ENCODE data around the gene LYZL2. TPM values are rescaled to one million over a fixed set of nuclear protein-coding genes. Genes with fewer than 3 reads are reported as not detected.
"Not testable (repeated sequence)": the region's sequence is repeated elsewhere in the genome, so short reads cannot be mapped to it uniquely, and the experiment has no call there.

Gene LYZL2
- total RNA-seq, 1 donor from 2014 or later, result not detected

DNA sequence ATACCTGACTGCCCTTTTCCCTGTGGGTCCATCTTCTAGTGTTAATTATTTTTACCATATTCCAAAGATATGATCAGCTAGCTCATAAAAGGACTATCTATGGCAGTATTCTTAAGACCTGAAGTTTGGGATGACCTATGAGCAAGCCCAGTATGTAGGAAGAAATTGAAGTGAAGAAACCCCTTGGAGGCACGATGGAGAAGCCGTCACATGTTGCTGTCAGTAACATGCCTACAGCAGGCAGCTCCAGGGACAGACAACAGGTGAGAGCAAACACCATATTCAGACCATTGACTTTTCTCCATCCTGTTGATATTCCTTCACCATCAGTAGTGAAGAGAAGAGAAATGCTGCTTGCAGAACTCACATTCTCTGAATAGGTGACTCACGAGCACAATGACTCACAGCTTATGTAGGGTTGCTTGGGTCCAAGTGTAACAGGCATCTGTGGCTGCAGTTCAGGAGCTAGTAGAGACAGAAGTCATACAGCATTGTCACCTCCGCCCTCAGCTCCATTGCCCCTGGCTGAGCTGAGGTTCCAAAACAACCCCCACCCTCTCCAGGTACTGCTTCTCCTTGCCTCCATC is 8.4 kb upstream of the LYZL2 start:
- peak; percentile 84 for ATAC-seq

DNA sequence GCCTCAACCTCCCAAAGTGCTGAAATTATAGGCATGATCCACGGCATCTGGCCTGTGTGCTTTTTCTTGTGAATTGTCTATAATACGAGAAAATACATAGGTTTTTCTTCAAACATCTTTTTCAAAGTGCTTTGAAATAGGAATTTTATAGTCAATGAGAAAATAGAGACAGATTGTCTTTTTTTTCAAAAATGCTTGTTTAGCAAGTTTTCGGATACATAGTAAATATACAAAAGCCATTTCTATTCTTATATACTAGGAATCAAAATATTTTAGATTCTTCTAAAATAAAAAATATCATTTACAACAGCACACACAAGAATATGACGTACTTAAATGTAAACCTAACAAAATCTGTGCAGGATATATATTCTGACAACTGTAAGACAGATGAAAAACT is 1.6 kb upstream of the LYZL2 start:
- no peak for ATAC-seq

DNA sequence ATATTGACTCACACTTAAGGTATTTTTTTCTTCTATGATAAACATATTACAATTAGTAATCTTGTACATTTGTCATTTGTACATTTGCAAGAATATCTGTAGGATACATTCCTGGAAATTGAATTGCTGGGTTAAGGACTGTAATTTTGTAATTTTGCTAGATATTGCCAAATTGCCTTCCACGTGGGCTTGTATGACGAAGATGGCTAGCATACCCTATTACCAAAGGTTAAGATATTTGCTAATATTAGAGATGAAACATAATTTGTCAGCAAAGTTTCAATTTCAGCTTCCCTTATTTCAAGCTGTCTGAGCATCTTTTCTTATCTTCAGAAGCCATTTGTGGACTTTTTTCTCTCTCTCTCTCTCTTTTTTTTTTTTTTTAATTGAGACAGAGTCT is 1.0 kb upstream of the LYZL2 start:
- ATAC-seq, result no peak

DNA sequence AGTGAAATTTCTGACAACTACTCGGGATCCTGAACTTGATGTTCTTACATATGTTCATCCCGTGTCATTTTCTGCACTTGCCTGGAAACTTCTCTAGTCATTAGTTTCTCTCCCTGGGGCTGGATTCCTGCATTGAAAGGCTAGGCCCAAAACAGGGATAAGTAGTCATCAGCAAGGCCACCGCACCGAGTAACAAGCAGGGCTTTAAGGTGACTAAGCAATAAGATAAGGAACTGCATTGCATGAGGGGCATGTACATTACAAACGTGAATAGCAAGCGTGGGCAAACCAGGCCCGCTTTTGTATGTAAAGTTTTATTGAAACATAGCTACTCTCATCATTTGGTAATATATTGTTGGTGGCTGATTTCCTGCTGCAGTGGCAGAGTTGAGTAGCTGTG is 977 bp downstream of the LYZL2 start:
- not testable (repeated sequence) for ATAC-seq

DNA sequence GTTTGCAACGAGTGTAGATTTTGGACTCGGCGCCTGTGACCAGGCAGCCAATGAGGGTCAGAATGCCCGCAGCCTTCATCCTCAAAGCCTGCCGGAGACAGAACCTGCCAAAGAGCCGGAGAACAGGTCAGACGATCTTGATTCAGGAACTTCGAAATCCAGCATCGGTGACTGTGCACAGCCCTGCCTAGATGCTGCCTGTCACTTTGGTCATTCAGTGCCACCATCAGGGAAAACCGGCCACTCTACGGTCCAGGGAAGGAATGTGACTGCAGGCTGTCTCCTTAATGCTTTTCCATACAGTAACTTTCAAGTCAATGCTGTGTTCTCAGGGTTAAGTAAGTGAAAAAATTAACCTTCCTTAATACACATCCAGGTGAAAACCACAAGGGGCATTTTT is 2.7 kb downstream of the LYZL2 start:
- ATAC-seq, result not testable (repeated sequence)

DNA sequence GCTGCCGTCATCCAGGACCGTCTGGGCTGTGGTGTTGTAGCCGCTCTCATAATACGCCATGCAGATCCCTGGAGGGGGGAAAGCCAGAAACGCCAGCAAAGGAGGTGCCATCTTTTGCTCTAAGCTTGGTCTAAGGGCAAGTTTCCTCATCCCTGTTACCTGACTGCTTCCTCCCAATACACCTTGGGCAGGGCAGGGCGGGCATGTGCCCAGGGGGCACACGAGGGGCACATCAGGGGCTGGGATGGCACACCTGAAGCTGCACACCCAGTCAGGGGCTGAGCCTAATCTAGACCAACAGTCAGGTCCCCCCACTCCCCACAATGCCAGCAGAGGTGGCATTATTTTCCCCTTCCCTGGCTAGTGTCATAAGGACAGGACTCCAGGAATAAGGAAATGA is 3.4 kb downstream of the LYZL2 start:
- not testable (repeated sequence) for ATAC-seq

DNA sequence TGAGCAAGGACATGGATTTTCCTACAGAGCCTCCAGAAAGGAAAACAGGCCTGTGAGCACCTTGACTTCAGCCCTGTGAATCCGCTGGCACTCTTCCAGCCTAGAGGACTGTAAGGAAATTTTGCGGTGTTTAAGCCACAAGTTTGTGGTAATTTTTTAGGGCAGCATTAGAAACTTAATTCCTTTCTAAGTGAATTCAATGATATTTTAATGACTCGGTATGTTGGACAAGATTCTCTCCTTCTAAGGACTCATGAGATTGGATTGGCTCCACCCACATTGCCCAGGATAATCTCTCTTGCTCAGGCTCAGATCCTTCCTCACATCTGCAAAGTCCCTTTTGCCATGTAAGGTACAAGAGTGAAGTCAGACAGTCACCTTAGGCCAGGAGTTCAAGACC is 4.5 kb downstream of the LYZL2 start:
- no peak for ATAC-seq

DNA sequence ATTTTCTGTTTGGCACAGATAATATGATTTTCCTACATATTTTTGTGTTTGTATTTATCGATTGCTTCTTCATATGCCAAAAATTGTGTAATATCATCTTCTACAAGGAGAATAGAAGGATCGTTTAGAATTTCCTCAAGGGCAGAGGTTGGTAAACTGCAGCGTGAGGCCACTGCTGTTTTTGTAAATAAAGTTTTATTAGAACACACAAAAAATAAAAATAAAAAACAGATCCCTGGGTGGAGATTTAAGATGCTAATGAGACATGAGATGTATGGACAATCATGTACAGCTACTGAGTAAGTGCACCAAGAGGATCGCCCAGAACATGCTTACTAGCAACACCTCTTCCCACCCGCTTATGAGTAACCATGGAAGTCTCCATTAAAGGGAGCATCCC is 9.6 kb downstream of the LYZL2 start:
- no peak for ATAC-seq

DNA sequence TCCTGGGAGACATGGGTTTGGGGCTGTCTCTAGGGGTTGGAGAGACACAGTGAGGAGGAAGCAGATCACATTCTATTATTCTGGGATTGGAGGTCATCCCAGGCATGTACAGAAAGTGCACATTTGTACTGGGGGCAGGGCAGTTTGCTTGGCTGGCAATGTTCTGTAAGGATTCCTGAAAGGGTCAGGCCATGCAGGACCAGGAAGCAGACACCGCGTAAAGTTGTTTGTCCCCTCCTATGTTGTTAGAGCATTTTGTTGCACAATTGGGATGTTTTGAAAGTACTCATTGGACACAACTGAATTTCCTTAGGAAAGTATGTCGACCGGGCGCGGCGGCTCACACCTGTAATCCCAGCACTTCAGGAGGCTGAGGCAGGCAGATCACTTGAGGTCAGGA is 12.5 kb downstream of the LYZL2 start:
- ATAC-seq, result no peak

DNA sequence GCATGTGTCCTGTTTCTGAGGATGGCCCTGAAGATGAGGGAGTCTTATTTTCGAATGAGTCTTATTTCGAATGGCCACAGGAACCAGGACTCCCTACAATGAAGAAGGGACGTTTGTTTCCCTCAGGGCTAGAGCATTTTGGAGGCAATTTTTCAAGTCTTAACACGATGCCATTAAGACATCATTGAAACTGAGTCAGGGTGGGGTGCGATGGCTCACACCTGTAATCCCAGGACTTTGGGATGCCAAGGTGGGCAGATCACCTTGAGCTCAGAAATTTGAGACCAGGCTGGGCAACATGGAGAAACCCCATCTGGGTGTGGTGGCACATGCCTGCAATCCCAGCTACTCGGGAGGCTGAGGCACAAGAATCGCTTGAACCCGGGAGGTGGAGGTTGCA is 18.5 kb downstream of the LYZL2 start:
- ATAC-seq, result not testable (repeated sequence)

DNA sequence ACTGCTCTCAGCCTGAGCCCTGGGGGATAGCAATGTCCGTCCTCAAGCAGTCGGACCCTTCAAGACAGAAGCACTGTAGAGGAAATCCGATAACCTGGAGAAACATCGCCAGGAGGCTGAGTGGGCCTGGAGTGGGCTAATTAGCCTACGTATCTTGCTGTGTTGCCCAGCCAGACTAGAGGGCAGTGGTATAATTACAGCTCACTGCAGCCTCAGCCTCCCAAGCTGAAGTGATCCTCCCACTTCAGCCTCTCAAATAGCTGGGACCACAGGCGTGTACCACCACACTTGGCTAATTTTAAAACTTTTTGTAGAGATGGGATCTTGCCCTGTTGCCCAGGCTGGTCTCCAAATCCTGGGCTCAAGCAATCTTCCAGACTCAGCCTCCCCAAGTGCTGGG is 21.7 kb downstream of the LYZL2 start:
- ATAC-seq, result no peak

DNA sequence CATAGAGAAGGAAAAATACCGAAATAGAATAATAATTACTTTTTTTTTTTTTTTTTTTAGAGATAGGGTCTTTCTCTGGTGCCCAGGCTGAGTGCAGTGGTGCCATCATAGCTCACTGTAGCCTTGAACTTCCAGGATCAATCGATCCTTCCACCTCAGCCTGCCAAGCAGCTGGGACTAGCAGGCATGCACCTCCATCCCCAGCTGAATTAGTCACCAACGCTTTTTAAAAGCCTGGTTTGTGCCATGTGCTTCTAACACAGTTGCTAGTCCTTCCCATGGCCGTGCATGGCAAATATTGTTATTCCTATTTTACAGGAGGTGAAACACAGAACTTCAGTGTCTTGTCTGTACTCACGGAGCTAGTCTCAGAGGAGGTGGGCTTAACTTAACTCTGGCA is 23.2 kb downstream of the LYZL2 start:
- no peak for ATAC-seq

DNA sequence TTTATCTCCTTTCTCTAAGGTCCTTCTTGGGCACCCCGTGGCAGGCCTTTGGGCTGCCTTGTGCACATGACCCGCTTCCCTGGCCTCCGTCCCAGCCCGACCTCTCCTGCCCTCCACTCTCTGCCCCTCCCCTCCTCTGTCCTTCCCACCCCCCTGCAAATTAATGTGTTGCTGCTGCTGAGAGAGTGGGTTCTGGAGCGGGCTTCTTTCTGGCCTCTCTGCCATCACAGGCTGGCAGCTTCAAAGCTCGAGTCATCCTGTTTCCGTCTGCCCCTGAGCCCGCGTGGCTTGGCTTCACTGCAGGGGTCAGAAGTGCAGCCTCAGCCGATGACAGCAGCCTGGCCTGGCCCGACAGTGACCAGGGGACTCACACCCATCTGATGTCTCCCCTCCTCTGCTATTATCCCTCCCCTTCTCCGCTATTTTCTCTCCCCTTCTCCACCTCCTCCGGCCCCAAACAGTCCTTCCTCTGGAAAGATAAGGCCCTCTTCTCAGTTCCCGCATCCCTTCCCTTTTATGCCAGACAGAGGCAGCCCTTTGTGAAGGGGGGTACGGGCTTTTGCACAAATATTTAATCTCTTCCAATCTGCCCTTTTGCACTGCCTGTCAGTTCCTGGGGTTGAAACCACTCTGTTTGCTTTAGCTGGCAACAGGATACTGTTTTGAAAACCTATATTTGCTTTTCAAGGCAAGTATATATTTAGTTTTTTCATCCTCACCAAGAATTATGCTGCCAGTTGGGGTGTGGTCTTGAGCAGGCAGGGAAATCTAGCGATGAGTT is 24.0 kb downstream of the LYZL2 start:
- not testable (repeated sequence) for ATAC-seq

DNA sequence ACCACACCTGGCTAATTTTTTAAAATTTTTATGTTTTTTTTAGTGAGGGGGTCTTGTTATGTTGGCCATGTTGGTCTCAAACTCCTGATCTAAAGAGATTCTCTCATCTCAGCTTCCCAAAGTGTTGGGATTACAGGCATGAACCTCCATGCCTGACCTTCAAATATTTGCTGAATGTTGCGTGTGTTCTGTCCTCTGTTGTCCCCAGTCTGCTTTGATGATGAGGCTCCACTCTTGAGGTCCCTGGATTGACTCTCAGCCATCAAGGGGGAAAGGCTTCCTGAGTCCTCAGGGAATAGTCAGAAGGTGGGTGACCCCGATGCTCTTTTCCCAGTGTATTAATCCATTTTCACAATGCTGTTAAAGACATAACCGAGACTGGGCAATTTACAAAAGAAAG is 26.0 kb downstream of the LYZL2 start:
- no peak for ATAC-seq

DNA sequence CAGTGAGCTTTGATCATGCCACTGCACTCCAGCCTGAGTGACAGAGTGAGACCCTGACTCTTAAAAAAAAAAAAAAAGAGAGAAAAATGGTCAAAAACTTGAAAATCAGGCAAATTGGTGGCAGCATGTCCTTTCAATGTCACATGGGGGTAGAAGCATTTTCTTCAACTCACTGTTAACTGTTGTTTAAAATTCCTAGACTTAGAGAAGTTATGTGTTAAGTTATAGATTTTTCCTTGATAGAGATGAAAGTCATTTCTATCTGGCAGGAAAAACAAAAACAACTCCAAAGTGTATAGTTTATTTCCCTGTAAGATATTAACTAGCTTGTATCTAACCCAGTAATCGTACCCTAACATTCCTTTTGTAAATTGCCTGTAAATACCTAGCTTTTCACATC is 26.8 kb downstream of the LYZL2 start:
- ATAC-seq, result no peak

DNA sequence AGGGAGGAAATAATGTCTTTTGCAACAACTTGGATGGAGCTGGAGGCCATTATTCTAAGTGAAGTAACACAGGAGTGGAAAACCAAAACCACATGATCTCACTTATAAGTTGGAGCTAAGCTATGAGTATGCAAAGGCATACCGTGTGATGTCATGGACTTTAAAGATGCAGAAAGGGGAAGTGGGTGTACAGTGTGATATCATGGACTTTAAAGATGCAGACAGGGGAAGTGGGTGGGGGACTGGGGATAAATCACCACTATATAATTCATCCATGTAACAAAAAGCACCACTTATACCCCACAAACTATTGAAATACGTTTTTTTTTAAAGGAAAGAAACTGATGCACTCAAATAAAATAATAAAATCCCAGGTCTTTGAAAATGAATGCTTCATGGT is 29.5 kb downstream of the LYZL2 start:
- ATAC-seq, result no peak

DNA sequence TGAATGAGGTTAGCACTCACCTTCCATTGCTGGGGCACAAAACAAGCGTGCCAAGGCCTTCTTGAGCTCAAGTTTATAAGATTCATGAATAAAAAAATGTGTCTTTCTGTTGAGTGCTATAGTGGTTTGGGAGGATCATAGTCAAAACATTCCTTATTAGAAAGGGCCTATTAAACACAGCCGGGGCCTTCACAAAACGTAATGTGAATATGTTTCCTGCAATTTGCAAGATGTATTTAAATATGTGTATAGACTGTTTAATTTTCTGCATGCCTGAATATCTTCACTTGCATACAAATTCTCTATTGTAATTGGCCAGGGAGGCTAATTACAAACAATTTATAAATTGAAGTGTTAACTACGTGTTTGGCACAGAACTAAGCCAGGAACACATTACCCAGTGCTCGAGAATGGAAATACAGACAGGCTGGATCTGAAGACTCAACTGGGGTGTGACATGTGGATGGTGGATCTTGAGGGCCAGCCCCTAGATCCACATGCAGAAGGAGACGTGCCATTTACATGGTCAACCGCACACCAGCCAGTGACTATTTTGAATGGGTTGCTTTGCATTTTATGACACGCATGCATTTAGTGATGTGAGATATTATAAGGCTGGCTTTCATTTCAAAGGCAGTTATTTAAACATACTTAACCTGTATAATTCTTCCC is 31.3 kb downstream of the LYZL2 start:
- ATAC-seq, result no peak

DNA sequence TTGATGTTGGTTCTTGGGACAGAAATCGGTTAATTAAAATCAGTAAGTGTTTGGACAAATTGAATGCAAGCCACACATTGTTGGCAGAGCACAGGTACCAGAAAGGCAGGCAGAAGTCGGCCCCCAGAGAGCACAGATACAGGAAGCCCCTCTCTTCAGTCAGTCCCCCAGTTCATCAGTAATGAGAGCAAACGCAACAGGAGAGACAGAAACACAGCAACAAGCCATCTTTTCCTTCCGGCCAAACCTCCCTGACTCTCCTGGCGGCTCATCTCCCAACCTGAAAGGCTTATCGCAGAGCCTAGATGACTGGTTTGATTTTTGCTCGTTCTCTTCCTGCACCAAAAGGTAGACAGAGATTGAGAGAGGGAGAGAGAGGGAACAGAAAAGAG is 32.1 kb downstream of the LYZL2 start:
- ATAC-seq, result not testable (repeated sequence)

DNA sequence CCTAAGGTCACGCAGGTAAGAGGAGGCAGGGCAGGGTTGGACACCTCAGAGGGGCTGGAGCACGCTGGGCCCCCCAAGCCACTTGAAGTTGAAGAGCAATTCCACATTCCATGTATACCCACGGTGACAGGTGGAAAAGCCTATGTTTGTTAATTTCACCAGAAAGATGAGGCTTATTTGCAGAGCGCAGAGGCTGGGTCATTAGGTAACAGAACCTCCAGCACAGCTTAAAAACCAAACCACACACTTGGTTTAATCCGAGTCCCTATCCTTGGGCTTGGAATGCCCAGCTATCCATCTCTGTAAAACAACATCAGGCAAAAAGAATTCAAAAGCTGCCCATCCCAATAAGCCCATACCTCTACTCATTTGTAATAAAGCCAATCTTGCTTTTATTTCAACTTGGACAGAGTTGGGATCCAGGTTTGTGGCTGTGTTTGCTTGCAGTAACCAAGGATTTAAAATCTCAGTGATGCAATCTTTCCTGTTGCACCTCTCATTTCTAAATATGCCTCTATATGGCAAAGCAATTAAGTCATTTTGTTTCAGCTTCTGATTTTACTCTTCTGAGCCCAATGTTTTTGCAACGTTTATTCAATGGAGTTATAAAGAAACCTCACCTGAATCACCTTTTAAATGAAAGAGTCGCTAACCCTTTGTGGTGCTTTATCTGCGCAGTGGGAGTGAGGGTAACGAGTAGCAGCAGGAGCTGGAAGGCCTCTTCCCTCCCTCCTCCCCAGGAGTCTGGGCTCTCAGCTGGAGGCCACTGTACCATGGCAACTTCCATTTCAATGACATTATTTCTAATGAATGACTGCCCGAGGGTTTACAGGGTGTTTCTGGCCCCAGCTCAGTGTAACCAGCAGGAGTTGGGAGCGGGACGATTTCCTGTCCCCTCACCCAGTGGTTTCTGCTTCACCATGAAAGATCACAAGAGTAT is 32.8 kb downstream of the LYZL2 start:
- ATAC-seq, result not testable (repeated sequence)

DNA sequence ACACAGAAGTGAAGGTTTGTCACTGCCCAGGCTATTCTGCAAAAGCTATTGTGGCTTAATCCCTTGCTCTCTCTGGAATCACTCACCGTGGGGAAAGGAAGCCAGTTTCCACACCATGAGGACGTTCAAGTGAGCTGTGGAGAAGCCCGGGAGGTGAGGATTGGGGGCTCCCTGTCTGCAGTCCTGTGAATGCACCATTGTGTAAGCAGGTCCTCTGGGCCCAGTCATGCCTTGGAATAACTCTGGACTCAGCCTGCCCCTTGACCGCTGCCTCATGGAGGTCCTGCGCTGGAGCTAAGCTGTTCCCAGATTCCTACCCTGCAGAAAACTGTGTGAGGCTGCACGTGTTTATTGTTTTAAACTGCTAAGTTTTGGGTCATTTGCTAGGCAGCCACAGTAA is 33.5 kb downstream of the LYZL2 start:
- ATAC-seq, result no peak

DNA sequence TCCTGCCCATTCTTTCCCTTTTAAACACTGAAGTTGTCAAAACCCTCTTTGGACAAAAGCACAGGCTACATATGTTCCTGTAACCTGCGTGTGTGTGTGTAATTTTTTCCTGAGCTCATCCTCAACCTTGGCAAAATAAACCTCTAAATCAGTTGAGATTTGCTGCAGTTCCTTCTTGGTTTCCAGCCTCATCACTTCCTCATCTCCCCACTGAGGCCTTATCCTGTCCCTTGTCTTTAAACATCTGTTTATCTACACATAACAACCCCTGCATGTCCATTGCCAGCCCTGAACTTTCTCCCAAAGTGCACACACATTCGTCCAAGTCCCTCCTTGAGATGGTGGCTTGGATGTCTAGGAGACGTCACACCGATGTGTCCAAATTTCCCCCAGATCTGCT is 35.5 kb downstream of the LYZL2 start:
- no peak for ATAC-seq

DNA sequence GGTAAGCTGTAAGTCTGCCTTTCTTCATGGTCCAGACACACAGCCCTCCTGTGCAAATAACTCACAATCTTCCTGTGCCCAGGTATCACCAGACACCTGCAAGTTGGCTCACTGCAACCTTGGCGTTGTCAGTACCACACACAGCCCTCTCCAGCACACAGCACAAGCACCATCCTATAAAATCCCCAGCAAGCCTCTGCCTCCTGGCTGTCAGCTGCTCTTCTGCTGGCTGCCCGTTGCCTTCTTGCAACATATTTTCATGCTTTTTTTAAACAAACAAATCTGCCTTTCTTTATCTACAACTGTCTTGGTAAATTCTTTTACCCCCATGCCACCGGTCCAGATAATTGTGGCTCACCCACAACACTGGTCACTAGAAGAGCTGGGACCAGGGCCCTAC is 36.8 kb downstream of the LYZL2 start:
- not testable (repeated sequence) for ATAC-seq

DNA sequence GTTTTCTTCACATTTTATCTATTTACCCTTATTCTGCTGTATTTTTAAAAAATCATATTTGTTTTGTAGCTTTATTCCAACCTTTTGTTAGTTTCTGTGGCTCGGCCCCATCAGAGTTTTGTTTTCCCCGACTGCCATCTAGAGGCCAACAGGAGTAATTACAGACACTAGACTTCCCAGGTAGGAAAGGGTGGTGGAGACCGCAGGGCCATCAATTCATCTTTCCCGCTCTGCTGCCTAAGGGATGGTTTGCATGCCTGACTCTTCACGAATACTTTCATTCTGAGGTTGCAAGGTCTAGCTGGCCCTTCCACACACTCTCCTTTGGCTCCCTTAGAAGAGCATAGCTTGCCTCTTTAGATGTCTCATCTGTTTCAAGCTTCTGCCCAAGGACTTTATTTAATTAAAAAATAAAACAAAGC is 38.3 kb downstream of the LYZL2 start:
- peak; percentile 62 for ATAC-seq
